NCI-H526 (cell line): ENCODE data around the gene EHHADH.

Experiments used
- DNase-seq, 2 experiments: peaks; one replicate each; lab custom pipeline; 2025; lab: John Stamatoyannopoulos, UW

Gene EHHADH

GRCh38 chr3:185144784-185145183 is 109.1 kb downstream of the EHHADH start:
- DNase-seq = no peak
